Pancreas (tissue), 10 donors: Measurements from ENCODE around the gene MGARP. TPM values are rescaled to one million over a fixed set of nuclear protein-coding genes. Genes with fewer than 3 reads are reported as not detected.
"Not testable (repeated sequence)": the region's sequence is repeated elsewhere in the genome, so short reads cannot be mapped to it uniquely, and the experiment has no call there.

Source experiments
- ATAC-seq, 4 donors: fragments of 200-7000 bp; cut with Tn5 transposase; one replicate each; pipeline versions ENCODE4 v1.8.0 to v1.9.1; 2020; ENCODE audit warnings: mild to moderate bottlenecking in 4 of 4, moderate library complexity in 4 of 4
- DNase-seq, 6 donors: peaks; one replicate each; pipeline ENCODE4 v3.0.0-alpha.2; 2020
- FAIRE-seq: peaks from 2 replicates; lab custom pipeline; 2012; peaks lifted over from hg19 to GRCh38; lab: Jason Lieb, UNC
- H3K27ac ChIP-seq, 4 donors: fragments of 200-600 bp; sonication (generic); 1 replicate in 3 of 4; 2 replicates in 1 of 4; pipeline versions ENCODE4 v1.5.0 to v1.8.0; 2020
- H3K27me3 ChIP-seq, 4 donors: fragments of 200-600 bp; one replicate each; pipeline ENCODE4 v1.8.0; 2021
- H3K36me3 ChIP-seq, 3 donors: fragments of 200-600 bp; sonication (generic) in 1 of 3; one replicate each; pipeline versions ENCODE4 v1.5.0 to v1.8.0; 2020 to 2021
- H3K4me1 ChIP-seq, 3 donors: fragments of 200-600 bp; one replicate each; pipeline ENCODE4 v1.8.0; 2021
- H3K4me3 ChIP-seq, 4 donors: fragments of 200-600 bp; sonication (generic) in 2 of 4; one replicate each; pipeline versions ENCODE4 v1.5.0 to v1.8.0; 2020 to 2021
- H3K9me3 ChIP-seq, 4 donors: fragments of 200-600 bp; one replicate each; pipeline ENCODE4 v1.8.0; 2021
- WGBS, 2 donors: extraction: QIAGEN DNeasy Blood & Tissue Kit; methylation state at CpG; one replicate each; pipeline ENCODE4 v1.1.7; 2013; 5-methylcytosine and 5-hydroxymethylcytosine counted together
- intact Hi-C, 3 donors: fragments of 100-400 bp; cut with DNase I; formaldehyde crosslinking; loops; one replicate each; pipeline versions ENCODE4 v1.11.1 to v1.14.2; 2022
- polyA plus RNA-seq, 2 donors: library from polyadenylated mRNA; stranded (reverse); fragments of 200-250 nt; gene quantifications; one replicate each; pipeline ENCODE4 v1.2.3, GENCODE V29; 2013
- total RNA-seq, 6 donors: library from RNA; stranded (reverse); fragmentation: NEBNext Ultra II Directional in 4 of 6; extraction: Animal tissue kit (Norgen Biotek cat#: 25700) in 4 of 6; gene quantifications; one replicate each; pipeline versions ENCODE4 v1.2.1 to v1.2.4, GENCODE V29; 2021 to 2023
- TF ChIP-seq, protein P1 (sequence below), 4 donors: fragments of 200-600 bp; sonication (generic) in 3 of 4; IDR thresholded peaks; one replicate each; pipeline versions ENCODE4 v1.5.0 to v1.8.0; 2021; ENCODE audit warnings: antibody characterized with exemption in 4 of 4
- donor health status: healthy with polysubstance abuse.
- donor health status: DM: no; HTN: no; CAD: no; lungs with moderate emphysema.
- donor health status: DM: no; HTN: no; CAD: no.
- donor health status: control.
- donor health status: control.
- donor health status: Bipolar disorder and iron deficiency.
- donor health status: DM: yes; HTN: yes; CAD: no.
- donor health status: DM: no; HTN: no; CAD: no.
- donor health status: DM: no; HTN: no; CAD: no.
- donor health status: DM: yes; HTN: yes; CAD: no.

Gene MGARP
- total and polyA plus RNA-seq, 8 donors, result 0.25 to 0.49 (median 0.35) TPM; not detected in 4

DNA sequence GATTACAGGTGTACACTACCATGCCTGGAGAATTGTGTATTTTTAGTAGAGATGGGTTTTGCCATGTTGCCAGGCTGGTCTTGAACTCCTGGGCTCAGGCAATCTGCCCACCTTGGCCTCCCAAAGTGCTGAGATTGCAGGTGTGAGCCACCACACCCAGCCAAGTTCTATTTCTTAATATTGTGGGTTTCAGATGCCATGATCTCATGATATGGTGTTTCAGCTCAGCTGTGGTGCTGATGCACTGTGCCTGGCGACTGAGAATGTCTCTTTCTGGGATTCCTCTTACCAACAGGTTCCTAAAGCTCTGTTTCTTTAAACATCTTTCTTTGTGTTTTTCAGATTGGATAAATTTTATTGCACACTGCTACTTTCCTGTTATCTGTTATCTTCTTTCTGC is 39.5 kb upstream of the MGARP start:
- TF ChIP-seq, protein P1, sequence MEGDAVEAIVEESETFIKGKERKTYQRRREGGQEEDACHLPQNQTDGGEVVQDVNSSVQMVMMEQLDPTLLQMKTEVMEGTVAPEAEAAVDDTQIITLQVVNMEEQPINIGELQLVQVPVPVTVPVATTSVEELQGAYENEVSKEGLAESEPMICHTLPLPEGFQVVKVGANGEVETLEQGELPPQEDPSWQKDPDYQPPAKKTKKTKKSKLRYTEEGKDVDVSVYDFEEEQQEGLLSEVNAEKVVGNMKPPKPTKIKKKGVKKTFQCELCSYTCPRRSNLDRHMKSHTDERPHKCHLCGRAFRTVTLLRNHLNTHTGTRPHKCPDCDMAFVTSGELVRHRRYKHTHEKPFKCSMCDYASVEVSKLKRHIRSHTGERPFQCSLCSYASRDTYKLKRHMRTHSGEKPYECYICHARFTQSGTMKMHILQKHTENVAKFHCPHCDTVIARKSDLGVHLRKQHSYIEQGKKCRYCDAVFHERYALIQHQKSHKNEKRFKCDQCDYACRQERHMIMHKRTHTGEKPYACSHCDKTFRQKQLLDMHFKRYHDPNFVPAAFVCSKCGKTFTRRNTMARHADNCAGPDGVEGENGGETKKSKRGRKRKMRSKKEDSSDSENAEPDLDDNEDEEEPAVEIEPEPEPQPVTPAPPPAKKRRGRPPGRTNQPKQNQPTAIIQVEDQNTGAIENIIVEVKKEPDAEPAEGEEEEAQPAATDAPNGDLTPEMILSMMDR (IDR thresholded peaks at IDR 0.05), result no peak
- H3K4me1 ChIP-seq, result peaks cover 5 to 14% (median 12%) of the 10 kb centered on the region in 3 donors
- DNase-seq (no peak), ATAC-seq (no peak), FAIRE-seq (no peak)
- no peaks in the 10 kb centered on the region for H3K27me3 ChIP-seq
- no peaks in the 10 kb centered on the region for H3K36me3 ChIP-seq
- intact Hi-C loops, result no loop called here
- 90 to 100% methylated on average over 1 of the region's 1 CpG for whole genome bisulfite sequencing, 2 donors
- no peak overlapping the region for H3K27ac ChIP-seq
- no peaks in the 10 kb centered on the region for H3K9me3 ChIP-seq
- H3K4me3 ChIP-seq, result no peak overlapping the region

DNA sequence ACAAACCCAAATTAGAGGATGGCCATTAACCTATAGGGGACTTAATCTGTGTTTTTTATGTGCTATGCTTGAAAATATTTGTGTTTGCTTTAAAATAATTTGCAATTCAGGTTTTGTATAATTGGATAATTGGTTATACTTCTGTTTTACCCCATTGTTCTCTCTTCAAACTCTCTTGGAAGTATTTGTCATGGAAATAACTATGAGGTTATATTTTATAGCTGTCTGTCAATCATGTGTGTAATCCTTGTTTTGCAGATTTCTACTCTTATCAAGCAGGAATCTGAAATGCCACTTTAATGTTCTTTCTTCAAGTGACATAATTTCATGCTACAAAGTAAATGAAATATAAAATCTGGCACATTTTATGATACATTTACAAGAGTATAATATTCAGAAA is 37.6 kb upstream of the MGARP start:
- DNase-seq (no peak), ATAC-seq (no peak), FAIRE-seq (no peak)
- TF ChIP-seq, protein P1 (IDR thresholded peaks at IDR 0.05), result no peak
- Histone ChIP-seq H3K27ac (no peak overlapping the region), H3K9me3 (no peaks in the 10 kb centered on the region), H3K27me3 (no peaks in the 10 kb centered on the region), H3K4me1 (peaks cover 0 to 13% (median 9%) of the 10 kb centered on the region in 3 donors), H3K36me3 (no peaks in the 10 kb centered on the region), H3K4me3 (no peak overlapping the region)
- intact Hi-C loops, result no loop called here

DNA sequence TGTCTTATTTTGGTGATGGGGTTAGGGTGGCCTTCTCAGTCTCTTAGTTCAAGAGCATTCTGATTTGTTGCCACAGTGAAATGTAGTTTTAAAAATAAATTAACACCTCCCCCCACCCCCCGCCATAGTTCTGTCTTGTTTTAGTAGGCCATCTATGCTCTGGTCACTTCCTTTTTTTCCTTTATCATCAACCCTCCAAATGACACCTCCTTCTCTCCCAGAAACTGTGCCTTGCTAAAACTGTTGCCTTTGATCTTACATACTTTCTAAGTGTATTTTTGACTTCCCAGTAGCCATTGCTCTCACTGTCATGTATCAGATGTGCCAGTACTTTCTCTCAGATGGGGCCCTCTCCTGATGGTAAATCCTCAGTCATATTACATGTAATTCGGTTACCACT is 36.7 kb upstream of the MGARP start:
- H3K27me3 ChIP-seq, result no peaks in the 10 kb centered on the region
- H3K9me3 ChIP-seq, result no peaks in the 10 kb centered on the region
- WGBS, 2 donors, result 96 to 98% methylated on average over 2 of the region's 2 CpGs
- no peak for FAIRE-seq
- no peak overlapping the region for H3K27ac ChIP-seq
- H3K4me1 ChIP-seq, result peaks cover 0 to 14% (median 11%) of the 10 kb centered on the region in 3 donors
- TF ChIP-seq, protein P1 (IDR thresholded peaks at IDR 0.05), result no peak
- no peaks in the 10 kb centered on the region for H3K36me3 ChIP-seq
- H3K4me3 ChIP-seq, result no peak overlapping the region
- DNase-seq, result no peak
- no peak for ATAC-seq
- intact Hi-C loops, result no loop called here

DNA sequence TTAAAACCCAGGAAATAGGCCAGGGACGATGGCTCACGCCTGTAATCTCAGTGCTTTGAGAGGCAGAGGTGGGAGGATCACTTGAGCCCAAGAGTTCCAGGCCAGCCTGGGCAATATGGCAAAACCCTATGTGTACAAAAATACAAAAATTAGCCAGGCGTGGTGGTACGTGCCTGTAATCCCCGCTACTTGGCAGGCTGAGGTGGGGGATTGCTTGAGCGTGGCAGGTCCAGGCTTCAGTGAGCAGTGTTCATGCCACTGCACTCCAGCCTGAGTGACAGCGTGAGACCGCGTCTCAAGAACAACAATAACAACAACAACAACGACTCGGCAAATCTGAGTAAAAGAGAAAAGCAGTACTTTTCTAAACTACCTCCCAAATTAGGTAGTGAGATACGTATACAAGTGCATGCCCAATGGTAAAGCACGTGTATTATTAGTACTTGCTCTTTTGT is 35.2 kb upstream of the MGARP start:
- H3K9me3 ChIP-seq, result no peaks in the 10 kb centered on the region
- ATAC-seq, result peak in 1 of 4 donors; percentile 16
- H3K4me1 ChIP-seq, result peaks cover 0 to 14% (median 11%) of the 10 kb centered on the region in 3 donors
- 91 to 94% methylated on average over 13 of the region's 13 CpGs for WGBS, 2 donors
- no peak for FAIRE-seq
- no peak for DNase-seq
- TF ChIP-seq, protein P1 (IDR thresholded peaks at IDR 0.05), result no peak
- no peaks in the 10 kb centered on the region for H3K27me3 ChIP-seq
- H3K36me3 ChIP-seq, result no peaks in the 10 kb centered on the region
- intact Hi-C loops, result no loop called here
- H3K4me3 ChIP-seq, result no peak overlapping the region
- H3K27ac ChIP-seq, result no peak overlapping the region

DNA sequence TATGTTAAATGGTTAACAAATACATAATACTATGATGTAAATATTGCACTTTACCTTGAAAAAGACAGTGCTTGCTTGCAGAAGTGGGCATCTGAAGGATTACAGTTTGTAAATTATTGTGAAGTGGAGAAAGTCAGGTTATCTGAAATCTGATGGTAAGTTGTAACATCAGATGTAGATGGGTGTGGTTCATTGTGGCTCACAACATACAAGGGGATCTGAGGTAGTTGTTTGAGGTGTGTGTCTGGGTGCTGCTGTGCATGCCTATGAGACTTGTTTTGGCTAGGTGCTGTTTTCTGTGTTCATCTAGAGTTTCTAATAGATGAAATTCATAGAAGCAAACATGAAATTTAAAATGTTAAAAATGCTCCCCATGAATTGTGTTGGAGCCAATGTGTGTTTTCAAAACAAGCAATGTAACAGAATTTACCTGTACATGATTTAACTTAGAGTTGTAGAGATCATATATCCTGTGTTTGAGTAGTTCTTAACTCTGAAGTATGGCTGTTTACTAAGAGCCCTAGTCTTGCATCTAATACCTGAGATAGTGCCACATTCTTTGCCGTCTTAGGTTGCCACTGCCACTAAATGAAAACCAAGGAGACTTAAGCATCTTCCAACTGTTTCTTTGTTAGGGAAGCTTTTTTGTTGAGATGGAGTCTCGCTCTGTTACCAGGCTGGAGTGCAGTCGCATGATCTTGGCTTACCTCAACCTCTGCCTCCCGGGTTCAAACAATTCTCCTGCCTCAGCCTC is 34.2 kb upstream of the MGARP start:
- intact Hi-C loops, result no loop called here
- TF ChIP-seq, protein P1 (IDR thresholded peaks at IDR 0.05), result no peak
- DNase-seq (no peak), FAIRE-seq (no peak), ATAC-seq (no peak)
- Histone ChIP-seq H3K4me1 (peaks cover 0 to 14% (median 11%) of the 10 kb centered on the region in 3 donors), H3K27me3 (no peaks in the 10 kb centered on the region), H3K4me3 (no peak overlapping the region), H3K9me3 (no peaks in the 10 kb centered on the region), H3K27ac (no peak overlapping the region), H3K36me3 (no peaks in the 10 kb centered on the region)
- WGBS, 2 donors, result 87 to 90% methylated on average over 4 of the region's 4 CpGs

DNA sequence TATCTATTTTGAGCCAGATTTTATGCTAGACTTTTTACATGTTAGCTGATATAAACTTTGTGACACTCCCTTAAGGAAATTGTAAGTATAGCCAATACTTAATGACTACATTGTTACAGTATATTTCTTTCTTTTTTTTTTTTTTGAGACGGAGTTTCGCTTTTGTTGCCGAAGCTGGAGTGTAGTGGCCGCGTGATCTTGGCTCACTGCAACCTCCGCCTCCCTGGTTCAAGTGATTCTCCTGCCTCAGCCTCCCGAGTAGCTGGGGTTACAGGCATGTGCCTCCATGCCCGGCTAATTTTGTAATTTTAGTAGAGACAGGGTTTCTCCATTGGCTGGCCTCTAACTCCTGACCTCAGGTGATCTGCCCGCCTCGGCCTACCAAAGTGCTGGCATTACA is 33.4 kb upstream of the MGARP start:
- H3K9me3 ChIP-seq, H3K27ac ChIP-seq, DNase-seq, ATAC-seq, H3K36me3 ChIP-seq, intact Hi-C loops, H3K27me3 ChIP-seq, FAIRE-seq, H3K4me3 ChIP-seq: not testable (repeated sequence)
- peaks cover 0 to 14% (median 11%) of the 10 kb centered on the region in 3 donors for H3K4me1 ChIP-seq
- 94% methylated on average over 10 of the region's 10 CpGs for WGBS, 2 donors
